ENCODE results near the gene IFIT3.

DNA sequence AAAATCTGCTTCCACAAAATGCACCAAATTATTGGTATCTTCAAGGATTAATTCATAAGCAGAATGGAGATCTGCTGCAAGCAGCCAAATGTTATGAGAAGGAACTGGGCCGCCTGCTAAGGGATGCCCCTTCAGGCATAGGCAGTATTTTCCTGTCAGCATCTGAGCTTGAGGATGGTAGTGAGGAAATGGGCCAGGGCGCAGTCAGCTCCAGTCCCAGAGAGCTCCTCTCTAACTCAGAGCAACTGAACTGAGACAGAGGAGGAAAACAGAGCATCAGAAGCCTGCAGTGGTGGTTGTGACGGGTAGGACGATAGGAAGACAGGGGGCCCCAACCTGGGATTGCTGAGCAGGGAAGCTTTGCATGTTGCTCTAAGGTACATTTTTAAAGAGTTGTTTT lies 12.1 kb downstream of the IFIT3 start:
- TF ChIP-seq, protein P1, sequence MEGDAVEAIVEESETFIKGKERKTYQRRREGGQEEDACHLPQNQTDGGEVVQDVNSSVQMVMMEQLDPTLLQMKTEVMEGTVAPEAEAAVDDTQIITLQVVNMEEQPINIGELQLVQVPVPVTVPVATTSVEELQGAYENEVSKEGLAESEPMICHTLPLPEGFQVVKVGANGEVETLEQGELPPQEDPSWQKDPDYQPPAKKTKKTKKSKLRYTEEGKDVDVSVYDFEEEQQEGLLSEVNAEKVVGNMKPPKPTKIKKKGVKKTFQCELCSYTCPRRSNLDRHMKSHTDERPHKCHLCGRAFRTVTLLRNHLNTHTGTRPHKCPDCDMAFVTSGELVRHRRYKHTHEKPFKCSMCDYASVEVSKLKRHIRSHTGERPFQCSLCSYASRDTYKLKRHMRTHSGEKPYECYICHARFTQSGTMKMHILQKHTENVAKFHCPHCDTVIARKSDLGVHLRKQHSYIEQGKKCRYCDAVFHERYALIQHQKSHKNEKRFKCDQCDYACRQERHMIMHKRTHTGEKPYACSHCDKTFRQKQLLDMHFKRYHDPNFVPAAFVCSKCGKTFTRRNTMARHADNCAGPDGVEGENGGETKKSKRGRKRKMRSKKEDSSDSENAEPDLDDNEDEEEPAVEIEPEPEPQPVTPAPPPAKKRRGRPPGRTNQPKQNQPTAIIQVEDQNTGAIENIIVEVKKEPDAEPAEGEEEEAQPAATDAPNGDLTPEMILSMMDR (conservative IDR thresholded peaks at IDR 0.05; ENCODE audit: low read depth in 2 of 2), result no peak
- TF ChIP-seq POLR2AphosphoS5 (IDR thresholded peaks at IDR 0.05; ENCODE audit: low read depth) (no peak), JUNB (IDR thresholded peaks at IDR 0.05; ENCODE audit: unreplicated experiment) (no peak), EZH2 (IDR thresholded peaks at IDR 0.05; ENCODE audit: low read depth, unreplicated experiment) (no peak), CREB1 (CRISPR knock-in tag; IDR thresholded peaks at IDR 0.05; ENCODE audit: low read depth) (no peak), ZNF331 (CRISPR knock-in tag; IDR thresholded peaks at IDR 0.05; ENCODE audit: low read depth) (no peak), ZNF462 (CRISPR knock-in tag; IDR thresholded peaks at IDR 0.05) (no peak), STAT1 (IDR thresholded peaks at IDR 0.05; ENCODE audit: unreplicated experiment) (no peak), EZH2phosphoT487 (IDR thresholded peaks at IDR 0.05; ENCODE audit: unreplicated experiment) (no peak)
- TF ChIP-seq, protein P2, sequence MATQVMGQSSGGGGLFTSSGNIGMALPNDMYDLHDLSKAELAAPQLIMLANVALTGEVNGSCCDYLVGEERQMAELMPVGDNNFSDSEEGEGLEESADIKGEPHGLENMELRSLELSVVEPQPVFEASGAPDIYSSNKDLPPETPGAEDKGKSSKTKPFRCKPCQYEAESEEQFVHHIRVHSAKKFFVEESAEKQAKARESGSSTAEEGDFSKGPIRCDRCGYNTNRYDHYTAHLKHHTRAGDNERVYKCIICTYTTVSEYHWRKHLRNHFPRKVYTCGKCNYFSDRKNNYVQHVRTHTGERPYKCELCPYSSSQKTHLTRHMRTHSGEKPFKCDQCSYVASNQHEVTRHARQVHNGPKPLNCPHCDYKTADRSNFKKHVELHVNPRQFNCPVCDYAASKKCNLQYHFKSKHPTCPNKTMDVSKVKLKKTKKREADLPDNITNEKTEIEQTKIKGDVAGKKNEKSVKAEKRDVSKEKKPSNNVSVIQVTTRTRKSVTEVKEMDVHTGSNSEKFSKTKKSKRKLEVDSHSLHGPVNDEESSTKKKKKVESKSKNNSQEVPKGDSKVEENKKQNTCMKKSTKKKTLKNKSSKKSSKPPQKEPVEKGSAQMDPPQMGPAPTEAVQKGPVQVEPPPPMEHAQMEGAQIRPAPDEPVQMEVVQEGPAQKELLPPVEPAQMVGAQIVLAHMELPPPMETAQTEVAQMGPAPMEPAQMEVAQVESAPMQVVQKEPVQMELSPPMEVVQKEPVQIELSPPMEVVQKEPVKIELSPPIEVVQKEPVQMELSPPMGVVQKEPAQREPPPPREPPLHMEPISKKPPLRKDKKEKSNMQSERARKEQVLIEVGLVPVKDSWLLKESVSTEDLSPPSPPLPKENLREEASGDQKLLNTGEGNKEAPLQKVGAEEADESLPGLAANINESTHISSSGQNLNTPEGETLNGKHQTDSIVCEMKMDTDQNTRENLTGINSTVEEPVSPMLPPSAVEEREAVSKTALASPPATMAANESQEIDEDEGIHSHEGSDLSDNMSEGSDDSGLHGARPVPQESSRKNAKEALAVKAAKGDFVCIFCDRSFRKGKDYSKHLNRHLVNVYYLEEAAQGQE (IDR thresholded peaks at IDR 0.05; ENCODE audit: unreplicated experiment), result no peak

All from GM23338 (cell line).